H54 (cell line): ENCODE measurements around the gene ALG10.
A peak's percentile ranks its signal among the peaks of the same experiment; 100 is the strongest.
"Not testable (repeated sequence)": the region's sequence is repeated elsewhere in the genome, so short reads cannot be mapped to it uniquely, and the experiment has no call there.

ENCODE experiments used
- DNase-seq: peaks from one replicate; pipeline ENCODE4 v3.0.0; 2011; ENCODE audit warnings: low spot score, mixed read lengths; ENCODE audit not compliant: insufficient read length
- FAIRE-seq: peaks from 3 replicates; lab custom pipeline; 2011; peaks lifted over from hg19 to GRCh38; lab: Jason Lieb, UNC
- POLR2A ChIP-seq: IDR thresholded peaks from 2 replicates; pipeline ENCODE4 v1.6.1; 2011; ENCODE audit warnings: low read depth, mild to moderate bottlenecking, low read length

Gene ALG10, protein sequence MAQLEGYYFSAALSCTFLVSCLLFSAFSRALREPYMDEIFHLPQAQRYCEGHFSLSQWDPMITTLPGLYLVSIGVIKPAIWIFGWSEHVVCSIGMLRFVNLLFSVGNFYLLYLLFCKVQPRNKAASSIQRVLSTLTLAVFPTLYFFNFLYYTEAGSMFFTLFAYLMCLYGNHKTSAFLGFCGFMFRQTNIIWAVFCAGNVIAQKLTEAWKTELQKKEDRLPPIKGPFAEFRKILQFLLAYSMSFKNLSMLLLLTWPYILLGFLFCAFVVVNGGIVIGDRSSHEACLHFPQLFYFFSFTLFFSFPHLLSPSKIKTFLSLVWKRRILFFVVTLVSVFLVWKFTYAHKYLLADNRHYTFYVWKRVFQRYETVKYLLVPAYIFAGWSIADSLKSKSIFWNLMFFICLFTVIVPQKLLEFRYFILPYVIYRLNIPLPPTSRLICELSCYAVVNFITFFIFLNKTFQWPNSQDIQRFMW

DNA sequence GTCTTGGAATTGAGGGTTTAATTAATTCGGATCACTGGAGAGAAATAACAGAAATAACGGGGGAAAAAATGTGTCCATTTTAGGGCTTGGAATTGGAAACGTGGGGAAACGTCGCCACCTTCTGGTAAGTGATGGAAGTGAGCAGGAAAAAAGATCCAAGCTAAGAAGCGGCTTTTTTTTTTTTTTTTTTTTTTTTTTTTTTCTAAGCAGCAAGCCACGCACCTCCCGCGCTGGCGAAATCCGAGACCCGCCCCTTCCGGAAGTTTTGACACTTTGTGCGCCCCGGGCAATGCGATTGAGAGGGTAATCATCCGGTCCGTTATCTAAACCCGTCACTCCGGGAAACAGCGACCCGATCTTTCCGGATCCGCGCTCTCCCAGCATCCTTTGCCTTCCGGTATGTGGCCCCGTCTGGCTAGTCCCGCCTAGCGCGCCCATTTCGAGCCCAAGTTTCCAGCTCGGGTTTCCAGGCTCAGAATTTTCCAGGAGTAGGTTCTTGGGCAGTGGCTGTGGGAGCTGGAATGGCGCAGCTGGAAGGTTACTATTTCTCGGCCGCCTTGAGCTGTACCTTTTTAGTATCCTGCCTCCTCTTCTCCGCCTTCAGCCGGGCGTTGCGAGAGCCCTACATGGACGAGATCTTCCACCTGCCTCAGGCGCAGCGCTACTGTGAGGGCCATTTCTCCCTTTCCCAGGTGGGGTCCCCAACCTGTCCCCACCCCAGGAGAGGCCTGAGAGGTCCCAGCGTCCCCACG is at the start of gene ALG10:
Gene ALG10, plus strand, starts transcription at position 418 of the 752 bp plus-strand sequence. Its CDS starts 104 bp downstream, at position 522.
- TF ChIP-seq POLR2A = no peak
- FAIRE-seq (peak; percentile 97), DNase-seq (peak; percentile 31)

DNA sequence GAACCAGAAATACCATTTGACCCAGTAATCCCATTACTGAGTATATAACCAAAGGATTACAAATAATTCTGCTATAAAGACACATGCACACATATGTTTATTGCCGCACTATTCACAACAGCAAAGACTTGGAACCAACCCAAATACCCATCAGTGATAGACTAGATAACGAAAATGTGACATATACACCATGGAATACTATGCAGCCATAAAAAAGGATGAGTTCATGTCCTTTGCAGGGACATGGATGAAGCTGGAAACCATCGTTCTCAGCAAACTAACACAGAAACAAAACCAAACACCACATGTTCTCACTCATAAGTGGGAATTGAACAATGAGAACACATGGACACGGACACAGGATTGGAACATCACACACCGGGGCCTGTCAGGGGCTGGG is 49.4 kb upstream of the ALG10 start:
- not testable (repeated sequence) for FAIRE-seq, DNase-seq

DNA sequence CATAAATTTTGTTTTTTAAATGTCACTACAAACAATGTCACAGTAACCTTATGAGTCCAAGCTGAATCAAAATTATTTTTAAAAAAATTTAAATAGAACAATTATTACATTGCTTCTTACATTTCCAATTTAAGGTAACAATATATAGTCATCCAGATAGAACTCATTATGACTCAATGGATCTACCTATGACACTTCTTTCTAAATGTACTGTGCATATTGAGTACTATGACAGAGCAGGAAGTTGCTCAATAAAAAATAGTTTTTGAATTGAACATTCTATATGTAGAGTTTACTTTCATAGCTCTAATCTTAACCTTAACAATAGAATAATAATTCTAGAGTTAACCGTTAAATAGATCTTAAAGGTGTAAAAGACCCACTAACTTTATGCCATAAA is 44.4 kb upstream of the ALG10 start:
- DNase-seq (no peak), FAIRE-seq (no peak)
- no peak for TF ChIP-seq POLR2A

DNA sequence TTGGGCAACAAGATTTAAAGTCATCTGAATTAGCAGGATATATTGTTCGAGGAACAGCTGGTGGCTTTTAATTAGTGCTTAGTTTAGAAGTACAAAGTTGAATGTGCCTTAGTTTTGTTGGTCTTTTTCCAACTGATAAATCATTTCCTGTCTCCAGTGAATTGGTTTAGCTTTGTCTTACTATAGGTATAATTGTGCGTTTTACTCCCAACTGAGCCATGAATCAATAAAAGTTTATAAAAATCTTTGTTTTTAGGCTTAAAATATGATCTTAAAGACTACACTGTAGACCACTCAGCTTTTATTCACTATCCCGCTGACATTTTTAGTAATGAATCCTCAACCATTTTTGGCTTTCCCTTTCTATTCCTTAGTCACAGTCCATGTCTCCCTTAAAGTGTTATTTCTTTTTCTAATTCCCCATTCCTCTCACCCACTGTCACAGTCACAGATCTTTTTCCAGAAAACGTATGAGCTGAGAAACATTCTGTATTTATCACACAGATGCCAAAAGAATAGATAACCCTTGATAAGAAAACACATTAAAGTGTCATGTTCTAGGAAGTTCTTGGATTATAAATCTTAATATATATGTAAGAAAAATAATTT is 34.0 kb upstream of the ALG10 start:
- no peak for TF ChIP-seq POLR2A
- no peak for FAIRE-seq
- DNase-seq = no peak

DNA sequence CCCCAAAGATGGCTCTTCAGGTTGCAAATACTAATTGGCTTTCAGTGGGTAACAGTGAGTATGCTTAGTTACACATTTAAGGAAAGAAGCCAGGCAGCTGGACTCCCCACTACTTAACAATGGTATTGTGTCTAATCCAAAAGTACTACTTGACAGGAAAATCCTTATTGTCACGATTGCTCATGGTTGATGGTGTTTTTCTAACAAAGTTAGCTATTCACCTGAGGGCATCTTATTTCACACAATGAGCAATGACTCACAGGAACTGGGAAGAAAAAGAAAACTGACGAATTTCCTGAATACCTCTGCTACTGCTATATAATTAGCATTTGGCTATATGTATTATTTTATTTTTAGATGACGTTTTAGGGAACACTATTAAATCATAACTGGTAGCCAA is 33.4 kb upstream of the ALG10 start:
- FAIRE-seq = no peak
- DNase-seq = no peak
- TF ChIP-seq POLR2A = no peak

GRCh38 chr12:33994857-33995808 is 27.2 kb upstream of the ALG10 start:
- FAIRE-seq = no peak

DNA sequence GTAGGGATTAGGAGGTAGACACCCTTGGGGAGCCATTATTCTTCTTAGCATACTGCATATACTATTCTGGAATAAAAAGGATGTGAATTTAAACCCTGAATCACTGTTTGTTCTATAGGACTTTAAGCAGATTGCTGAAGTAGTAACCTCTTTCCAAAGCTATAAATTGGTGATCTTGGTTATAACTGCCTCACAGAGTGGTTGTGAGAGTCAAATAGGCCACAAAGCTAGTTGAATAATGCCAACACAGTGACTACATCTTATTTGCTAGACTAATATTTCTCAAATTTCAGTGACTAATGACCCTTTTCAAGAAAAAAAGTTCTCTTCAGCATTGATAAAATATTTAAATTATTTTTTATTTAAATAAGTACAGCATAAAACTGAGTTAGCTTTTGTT is 13.5 kb upstream of the ALG10 start:
- FAIRE-seq = not testable (repeated sequence)

More at GRCh38 chr12:33994857-33995808, 27.2 kb upstream of the ALG10 start:
- DNase-seq = no peak
- no peak for TF ChIP-seq POLR2A

DNA sequence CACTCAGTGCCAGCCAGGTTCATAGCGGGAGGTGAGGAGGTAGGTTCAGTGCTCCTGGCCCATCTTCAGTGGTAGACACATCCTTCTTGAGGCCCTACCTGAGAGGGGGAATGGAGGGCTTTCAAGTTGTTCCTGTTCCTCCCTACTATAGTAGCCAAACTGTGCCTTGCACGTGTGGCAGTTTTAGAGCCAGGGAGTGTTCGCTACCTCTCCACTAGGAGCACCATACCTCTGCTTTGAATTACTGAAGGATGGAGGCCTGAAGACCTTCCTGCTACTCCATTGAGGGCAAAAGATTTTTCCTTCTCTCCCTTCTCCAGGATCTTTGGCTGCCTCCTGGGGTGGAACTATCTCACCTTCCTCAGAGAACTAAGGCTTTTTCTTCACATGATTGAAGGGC is 5.9 kb upstream of the ALG10 start:
- no peak for FAIRE-seq
- no peak for TF ChIP-seq POLR2A
- no peak for DNase-seq

More for the DNA sequence above, 13.5 kb upstream of the ALG10 start:
- DNase-seq = not testable (repeated sequence)

- TF ChIP-seq POLR2A = no peak
- FAIRE-seq (no peak), DNase-seq (no peak)
These were observed 1.2 kb upstream of the ALG10 start for GRCh38 chr12:34021071-34021470.

DNA sequence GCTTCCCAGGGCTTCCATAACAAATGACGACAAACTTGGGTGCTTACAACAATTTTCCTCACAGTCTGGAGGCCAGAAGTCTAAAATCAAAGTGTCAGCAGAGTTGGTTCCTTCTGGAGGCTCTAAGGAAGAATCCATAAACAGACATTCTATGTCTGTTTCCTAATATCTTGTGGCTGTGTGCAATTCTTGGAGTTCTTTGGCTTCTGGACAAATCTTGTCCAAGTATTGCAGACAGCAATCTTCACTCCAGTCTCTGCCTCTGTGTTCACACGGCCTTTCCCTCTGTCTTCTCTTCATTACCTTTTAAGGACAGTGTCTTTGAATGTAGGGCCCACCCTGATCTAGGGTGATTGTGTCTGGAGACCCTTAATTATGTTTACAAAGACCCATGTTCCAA is 5.4 kb downstream of the ALG10 start:
- FAIRE-seq = peak; percentile 23
- not testable (repeated sequence) for DNase-seq

GRCh38 chr12:34030591-34030990 is 8.3 kb downstream of the ALG10 start:
- no peak for TF ChIP-seq POLR2A
- DNase-seq (no peak), FAIRE-seq (no peak)

- no peak for TF ChIP-seq POLR2A
- DNase-seq = no peak
- FAIRE-seq = peak; percentile 30
These were observed 11.5 kb downstream of the ALG10 start for GRCh38 chr12:34033628-34034296.

DNA sequence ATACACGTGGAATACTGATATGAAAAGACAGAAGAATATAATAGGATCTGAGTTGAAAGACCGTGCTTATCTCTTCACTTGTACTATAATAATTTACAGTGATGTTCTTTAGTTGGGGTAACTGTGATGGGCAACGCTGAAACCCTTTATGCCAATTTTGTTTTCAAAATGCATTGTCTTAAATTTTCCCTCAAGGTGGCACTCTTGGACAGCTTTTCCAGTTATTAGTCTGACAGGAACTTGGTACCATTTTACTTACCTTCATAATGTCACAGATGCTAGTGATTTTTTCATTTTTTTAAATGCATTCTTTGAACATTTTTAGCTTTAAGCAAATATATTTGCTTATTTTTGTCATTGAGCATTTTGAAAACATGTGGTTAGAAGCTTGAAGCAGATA is 16.1 kb downstream of the ALG10 start:
- DNase-seq = not testable (repeated sequence)
- peak; percentile 36 for FAIRE-seq
